Measurements from ENCODE around the gene APPBP2.
"Not testable (repeated sequence)": the region's sequence is repeated elsewhere in the genome, so short reads cannot be mapped to it uniquely, and the experiment has no call there.

Gene APPBP2

GRCh38 chr17:60559995-60560859, 34.2 kb upstream of the APPBP2 start:
- no peak overlapping the region for H3K4me3 ChIP-seq (ENCODE audit: low read depth, low read length)
- DNase-seq (ENCODE audit: low read depth), result no peak
- no peak for TF ChIP-seq CTCF (IDR thresholded peaks at IDR 0.05; ENCODE audit: insufficient read depth, low read depth, low read length, missing control alignments)

DNA sequence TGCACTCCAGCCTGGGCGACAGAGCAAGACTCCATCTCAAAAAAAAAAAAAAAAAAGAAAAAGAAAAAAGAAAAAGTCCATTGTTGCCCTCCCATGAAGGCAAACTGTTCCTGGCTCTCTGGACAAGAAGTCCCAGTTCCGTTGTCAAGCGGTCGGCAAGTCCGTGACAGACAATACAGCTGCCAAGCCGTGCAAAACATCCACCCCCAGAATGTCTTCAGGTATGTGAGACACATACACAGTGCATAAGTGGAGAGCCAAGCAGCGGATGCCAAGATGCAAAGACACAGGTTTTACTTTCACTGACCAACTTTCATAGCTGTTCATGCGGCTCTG, 33.6 kb upstream of the APPBP2 start:
- DNase-seq (ENCODE audit: low read depth), result no peak
- no peak overlapping the region for H3K4me3 ChIP-seq (ENCODE audit: low read depth, low read length)
- TF ChIP-seq CTCF (IDR thresholded peaks at IDR 0.05; ENCODE audit: insufficient read depth, low read depth, low read length, missing control alignments), result no peak

GRCh38 chr17:60557805-60558204, 31.8 kb upstream of the APPBP2 start:
- DNase-seq (ENCODE audit: low read depth), result no peak
- no peak for TF ChIP-seq CTCF (IDR thresholded peaks at IDR 0.05; ENCODE audit: insufficient read depth, low read depth, low read length, missing control alignments)
- H3K4me3 ChIP-seq (ENCODE audit: low read depth, low read length), result no peak overlapping the region

DNA sequence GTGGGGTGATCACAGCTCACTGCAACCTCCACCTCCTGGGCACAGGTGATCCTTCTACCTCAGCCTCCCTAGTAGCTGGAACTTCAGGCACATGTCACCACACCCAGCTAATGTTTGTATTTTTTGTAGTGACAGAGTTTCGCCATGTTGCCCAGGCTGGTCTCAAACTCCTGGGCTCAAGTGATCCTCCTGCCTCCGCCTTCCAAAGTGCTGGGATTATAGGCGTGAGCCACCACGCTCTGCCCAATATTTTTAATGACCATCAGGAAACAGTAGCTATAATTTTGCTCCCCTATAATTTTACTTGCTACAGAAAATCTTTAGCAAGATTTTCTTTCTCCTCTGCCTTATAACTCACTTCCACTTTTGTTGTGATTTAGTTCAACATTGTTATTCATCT, 29.7 kb upstream of the APPBP2 start:
- H3K4me3 ChIP-seq (ENCODE audit: low read depth, low read length), result no peak overlapping the region
- DNase-seq (ENCODE audit: low read depth), result no peak
- no peak for TF ChIP-seq CTCF (IDR thresholded peaks at IDR 0.05; ENCODE audit: insufficient read depth, low read depth, low read length, missing control alignments)

- no peak for TF ChIP-seq CTCF (IDR thresholded peaks at IDR 0.05; ENCODE audit: insufficient read depth, low read depth, low read length, missing control alignments)
- H3K4me3 ChIP-seq (ENCODE audit: low read depth, low read length), result no peak overlapping the region
- no peak for DNase-seq (ENCODE audit: low read depth)
These were observed 28.3 kb upstream of the APPBP2 start for GRCh38 chr17:60554377-60554788.

GRCh38 chr17:60552255-60552654, 26.2 kb upstream of the APPBP2 start:
- not testable (repeated sequence) for H3K4me3 ChIP-seq (ENCODE audit: low read depth, low read length); DNase-seq (ENCODE audit: low read depth)

- TF ChIP-seq CTCF (IDR thresholded peaks at IDR 0.05; ENCODE audit: insufficient read depth, low read depth, low read length, missing control alignments), result no peak
- H3K4me3 ChIP-seq (ENCODE audit: low read depth, low read length), result no peak overlapping the region
- DNase-seq (ENCODE audit: low read depth), result no peak
These were observed 22.9 kb upstream of the APPBP2 start for GRCh38 chr17:60548990-60549389.

Data from GM12865 (cell line).